ENCODE data around the gene SLC16A4. TPM values are rescaled to one million over a fixed set of nuclear protein-coding genes. Genes with fewer than 3 reads are reported as not detected.

SLC16A4 gene
- total RNA-seq, 1 donor from 2014 or later, result 14.8 TPM

DNA sequence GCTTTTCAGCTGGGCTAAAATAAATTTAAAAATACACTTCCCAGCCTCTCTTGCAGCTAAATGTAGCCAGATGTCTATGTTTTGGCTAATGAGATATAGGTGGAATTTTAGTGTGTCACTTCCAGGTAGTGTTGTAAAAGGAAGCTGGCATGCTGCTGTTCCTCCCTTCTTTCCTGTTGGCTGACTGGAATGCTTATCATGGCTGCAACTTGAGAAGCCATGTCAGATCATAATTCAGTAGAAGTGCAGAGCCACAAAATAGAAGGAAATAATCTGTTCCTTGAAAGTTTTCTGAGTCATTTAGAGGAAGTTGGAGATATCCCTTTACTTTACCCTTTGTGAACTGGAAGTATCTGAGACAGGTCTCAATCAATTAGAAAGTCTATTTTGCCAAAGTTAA is 62.6 kb downstream of the SLC16A4 start:
- Mint-ChIP-seq H3K4me1 (ENCODE audit: low read depth, unreplicated experiment) (no peaks in the 10 kb centered on the region), H3K4me3 (ENCODE audit: unreplicated experiment) (no peak overlapping the region), H3K36me3 (ENCODE audit: low read depth, unreplicated experiment) (no peaks in the 10 kb centered on the region), H3K9me3 (ENCODE audit: unreplicated experiment) (no peaks in the 10 kb centered on the region), H3K27ac (ENCODE audit: unreplicated experiment) (no peak overlapping the region), H3K27me3 (ENCODE audit: low read depth, unreplicated experiment) (no peaks in the 10 kb centered on the region)
- H3K9ac ChIP-seq (ENCODE audit: low read length), result no peak overlapping the region
- H3K27ac ChIP-seq (ENCODE audit: low read depth, low read length), result no peak overlapping the region
- no peak overlapping the region for H2AFZ ChIP-seq (ENCODE audit: low read depth, low read length)
- no peaks in the 10 kb centered on the region for H4K20me1 ChIP-seq (ENCODE audit: insufficient read depth, low read length)
- no peaks in the 10 kb centered on the region for H3K9me3 ChIP-seq (ENCODE audit: insufficient read depth, low read depth, low read length)
- DNase-seq (ENCODE audit: low read depth) (no peak), FAIRE-seq (no peak)
- TF ChIP-seq EZH2 (IDR thresholded peaks at IDR 0.05; ENCODE audit: insufficient read depth, low read length), result no peak
- TF ChIP-seq, protein P1, sequence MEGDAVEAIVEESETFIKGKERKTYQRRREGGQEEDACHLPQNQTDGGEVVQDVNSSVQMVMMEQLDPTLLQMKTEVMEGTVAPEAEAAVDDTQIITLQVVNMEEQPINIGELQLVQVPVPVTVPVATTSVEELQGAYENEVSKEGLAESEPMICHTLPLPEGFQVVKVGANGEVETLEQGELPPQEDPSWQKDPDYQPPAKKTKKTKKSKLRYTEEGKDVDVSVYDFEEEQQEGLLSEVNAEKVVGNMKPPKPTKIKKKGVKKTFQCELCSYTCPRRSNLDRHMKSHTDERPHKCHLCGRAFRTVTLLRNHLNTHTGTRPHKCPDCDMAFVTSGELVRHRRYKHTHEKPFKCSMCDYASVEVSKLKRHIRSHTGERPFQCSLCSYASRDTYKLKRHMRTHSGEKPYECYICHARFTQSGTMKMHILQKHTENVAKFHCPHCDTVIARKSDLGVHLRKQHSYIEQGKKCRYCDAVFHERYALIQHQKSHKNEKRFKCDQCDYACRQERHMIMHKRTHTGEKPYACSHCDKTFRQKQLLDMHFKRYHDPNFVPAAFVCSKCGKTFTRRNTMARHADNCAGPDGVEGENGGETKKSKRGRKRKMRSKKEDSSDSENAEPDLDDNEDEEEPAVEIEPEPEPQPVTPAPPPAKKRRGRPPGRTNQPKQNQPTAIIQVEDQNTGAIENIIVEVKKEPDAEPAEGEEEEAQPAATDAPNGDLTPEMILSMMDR (IDR thresholded peaks at IDR 0.05; ENCODE audit: insufficient read depth, low read depth, low read length), result no peak
- H3K4me2 ChIP-seq (ENCODE audit: low read length), result no peak overlapping the region
- no peaks in the 10 kb centered on the region for H3K79me2 ChIP-seq (ENCODE audit: insufficient read depth, low read length)
- H3K27me3 ChIP-seq (ENCODE audit: insufficient read depth, low read length), result no peaks in the 10 kb centered on the region
- no peaks in the 10 kb centered on the region for H3K36me3 ChIP-seq (ENCODE audit: insufficient read depth, low read length)
- H3K4me3 ChIP-seq (ENCODE audit: insufficient read depth, low read depth, low read length), result no peak overlapping the region
- no peaks in the 10 kb centered on the region for H3K4me1 ChIP-seq (ENCODE audit: insufficient read depth, low read length)

DNA sequence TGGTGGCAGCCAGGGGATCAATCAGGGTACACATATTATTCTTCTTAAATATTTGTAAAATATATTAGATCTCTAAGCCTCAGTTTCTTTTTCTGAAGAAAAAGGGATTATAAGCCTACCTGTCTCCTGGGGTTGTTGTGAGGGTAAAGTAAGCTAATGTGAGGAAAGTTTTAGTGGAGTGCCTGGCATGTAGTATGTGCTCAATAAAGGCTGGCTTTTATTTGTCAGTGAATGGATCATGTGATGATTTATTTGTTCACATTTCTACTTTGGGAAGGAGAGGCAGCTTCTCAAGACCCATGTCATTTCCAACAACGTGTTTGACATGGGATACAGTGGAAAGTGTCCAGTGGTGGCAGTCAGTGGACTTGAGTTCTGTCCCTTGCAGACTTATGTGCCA is 64.0 kb downstream of the SLC16A4 start:
- DNase-seq (ENCODE audit: low read depth), result no peak
- no peaks in the 10 kb centered on the region for H3K36me3 Mint-ChIP-seq (ENCODE audit: low read depth, unreplicated experiment)
- Histone ChIP-seq H3K9ac (ENCODE audit: low read length) (no peak overlapping the region), H2AFZ (ENCODE audit: low read depth, low read length) (no peak overlapping the region), H3K4me3 (ENCODE audit: insufficient read depth, low read depth, low read length) (no peak overlapping the region), H3K79me2 (ENCODE audit: insufficient read depth, low read length) (no peaks in the 10 kb centered on the region), H3K4me1 (ENCODE audit: insufficient read depth, low read length) (no peaks in the 10 kb centered on the region), H3K4me2 (ENCODE audit: low read length) (no peak overlapping the region), H3K9me3 (ENCODE audit: insufficient read depth, low read depth, low read length) (no peaks in the 10 kb centered on the region), H3K27me3 (ENCODE audit: insufficient read depth, low read length) (no peaks in the 10 kb centered on the region), H3K27ac (ENCODE audit: low read depth, low read length) (no peak overlapping the region), H4K20me1 (ENCODE audit: insufficient read depth, low read length) (no peaks in the 10 kb centered on the region), H3K36me3 (ENCODE audit: insufficient read depth, low read length) (no peaks in the 10 kb centered on the region)
- TF ChIP-seq, protein P1 (IDR thresholded peaks at IDR 0.05; ENCODE audit: insufficient read depth, low read depth, low read length), result no peak
- TF ChIP-seq EZH2 (IDR thresholded peaks at IDR 0.05; ENCODE audit: insufficient read depth, low read length), result no peak
- H3K9me3 Mint-ChIP-seq (ENCODE audit: unreplicated experiment), result no peaks in the 10 kb centered on the region
- no peaks in the 10 kb centered on the region for H3K27me3 Mint-ChIP-seq (ENCODE audit: low read depth, unreplicated experiment)
- no peak for FAIRE-seq
- no peak overlapping the region for H3K27ac Mint-ChIP-seq (ENCODE audit: unreplicated experiment)
- no peaks in the 10 kb centered on the region for H3K4me1 Mint-ChIP-seq (ENCODE audit: low read depth, unreplicated experiment)
- no peak overlapping the region for H3K4me3 Mint-ChIP-seq (ENCODE audit: unreplicated experiment)

DNA sequence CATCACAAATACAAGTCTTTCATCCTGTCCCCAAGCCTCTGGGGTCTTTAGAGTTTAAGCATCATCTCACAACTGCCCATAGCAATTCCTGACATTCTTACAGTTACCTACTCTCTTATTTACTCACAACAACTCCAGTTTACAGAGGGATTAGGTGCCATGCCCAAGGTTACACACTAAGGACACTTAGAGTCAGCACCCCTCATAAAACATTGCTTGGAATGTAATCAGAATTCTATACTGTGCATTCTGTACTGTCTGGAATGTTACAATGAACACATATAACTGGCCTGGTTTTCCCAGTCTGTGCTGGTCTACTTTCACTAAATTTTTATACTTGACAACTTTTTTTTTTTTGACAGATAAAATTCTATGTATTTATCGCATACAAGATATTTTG is 66.2 kb downstream of the SLC16A4 start:
- DNase-seq (ENCODE audit: low read depth), result no peak
- no peak overlapping the region for H3K4me3 Mint-ChIP-seq (ENCODE audit: unreplicated experiment)
- Histone ChIP-seq H3K27me3 (ENCODE audit: insufficient read depth, low read length) (no peaks in the 10 kb centered on the region), H3K9me3 (ENCODE audit: insufficient read depth, low read depth, low read length) (no peaks in the 10 kb centered on the region), H3K4me2 (ENCODE audit: low read length) (no peak overlapping the region), H3K36me3 (ENCODE audit: insufficient read depth, low read length) (no peaks in the 10 kb centered on the region), H2AFZ (ENCODE audit: low read depth, low read length) (no peak overlapping the region), H3K9ac (ENCODE audit: low read length) (no peak overlapping the region), H4K20me1 (ENCODE audit: insufficient read depth, low read length) (no peaks in the 10 kb centered on the region), H3K4me1 (ENCODE audit: insufficient read depth, low read length) (no peaks in the 10 kb centered on the region), H3K4me3 (ENCODE audit: insufficient read depth, low read depth, low read length) (no peak overlapping the region), H3K27ac (ENCODE audit: low read depth, low read length) (no peak overlapping the region), H3K79me2 (ENCODE audit: insufficient read depth, low read length) (no peaks in the 10 kb centered on the region)
- no peak for FAIRE-seq
- no peak overlapping the region for H3K27ac Mint-ChIP-seq (ENCODE audit: unreplicated experiment)
- peaks cover under 1% of the 10 kb centered on the region for H3K9me3 Mint-ChIP-seq (ENCODE audit: unreplicated experiment)
- H3K4me1 Mint-ChIP-seq (ENCODE audit: low read depth, unreplicated experiment), result no peaks in the 10 kb centered on the region
- peaks cover under 1% of the 10 kb centered on the region for H3K27me3 Mint-ChIP-seq (ENCODE audit: low read depth, unreplicated experiment)
- H3K36me3 Mint-ChIP-seq (ENCODE audit: low read depth, unreplicated experiment), result no peaks in the 10 kb centered on the region
- TF ChIP-seq, protein P1 (IDR thresholded peaks at IDR 0.05; ENCODE audit: insufficient read depth, low read depth, low read length), result no peak
- TF ChIP-seq EZH2 (IDR thresholded peaks at IDR 0.05; ENCODE audit: insufficient read depth, low read length), result no peak
